ENCODE data around the gene MAGEF1.

The MAGEF1 gene

GRCh38 chr3:184679056-184679816, 32.6 kb downstream of the MAGEF1 start:
- DNase-seq (ENCODE audit: low spot score) = no peak
- TF ChIP-seq, protein P1, sequence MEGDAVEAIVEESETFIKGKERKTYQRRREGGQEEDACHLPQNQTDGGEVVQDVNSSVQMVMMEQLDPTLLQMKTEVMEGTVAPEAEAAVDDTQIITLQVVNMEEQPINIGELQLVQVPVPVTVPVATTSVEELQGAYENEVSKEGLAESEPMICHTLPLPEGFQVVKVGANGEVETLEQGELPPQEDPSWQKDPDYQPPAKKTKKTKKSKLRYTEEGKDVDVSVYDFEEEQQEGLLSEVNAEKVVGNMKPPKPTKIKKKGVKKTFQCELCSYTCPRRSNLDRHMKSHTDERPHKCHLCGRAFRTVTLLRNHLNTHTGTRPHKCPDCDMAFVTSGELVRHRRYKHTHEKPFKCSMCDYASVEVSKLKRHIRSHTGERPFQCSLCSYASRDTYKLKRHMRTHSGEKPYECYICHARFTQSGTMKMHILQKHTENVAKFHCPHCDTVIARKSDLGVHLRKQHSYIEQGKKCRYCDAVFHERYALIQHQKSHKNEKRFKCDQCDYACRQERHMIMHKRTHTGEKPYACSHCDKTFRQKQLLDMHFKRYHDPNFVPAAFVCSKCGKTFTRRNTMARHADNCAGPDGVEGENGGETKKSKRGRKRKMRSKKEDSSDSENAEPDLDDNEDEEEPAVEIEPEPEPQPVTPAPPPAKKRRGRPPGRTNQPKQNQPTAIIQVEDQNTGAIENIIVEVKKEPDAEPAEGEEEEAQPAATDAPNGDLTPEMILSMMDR (IDR thresholded peaks at IDR 0.05; ENCODE audit: extremely low read depth, missing control alignments) = no peak

- no peak for DNase-seq (ENCODE audit: low spot score)
- TF ChIP-seq, protein P1 (IDR thresholded peaks at IDR 0.05; ENCODE audit: extremely low read depth, missing control alignments) = no peak
These were observed 33.4 kb downstream of the MAGEF1 start for GRCh38 chr3:184678317-184679055.

DNA sequence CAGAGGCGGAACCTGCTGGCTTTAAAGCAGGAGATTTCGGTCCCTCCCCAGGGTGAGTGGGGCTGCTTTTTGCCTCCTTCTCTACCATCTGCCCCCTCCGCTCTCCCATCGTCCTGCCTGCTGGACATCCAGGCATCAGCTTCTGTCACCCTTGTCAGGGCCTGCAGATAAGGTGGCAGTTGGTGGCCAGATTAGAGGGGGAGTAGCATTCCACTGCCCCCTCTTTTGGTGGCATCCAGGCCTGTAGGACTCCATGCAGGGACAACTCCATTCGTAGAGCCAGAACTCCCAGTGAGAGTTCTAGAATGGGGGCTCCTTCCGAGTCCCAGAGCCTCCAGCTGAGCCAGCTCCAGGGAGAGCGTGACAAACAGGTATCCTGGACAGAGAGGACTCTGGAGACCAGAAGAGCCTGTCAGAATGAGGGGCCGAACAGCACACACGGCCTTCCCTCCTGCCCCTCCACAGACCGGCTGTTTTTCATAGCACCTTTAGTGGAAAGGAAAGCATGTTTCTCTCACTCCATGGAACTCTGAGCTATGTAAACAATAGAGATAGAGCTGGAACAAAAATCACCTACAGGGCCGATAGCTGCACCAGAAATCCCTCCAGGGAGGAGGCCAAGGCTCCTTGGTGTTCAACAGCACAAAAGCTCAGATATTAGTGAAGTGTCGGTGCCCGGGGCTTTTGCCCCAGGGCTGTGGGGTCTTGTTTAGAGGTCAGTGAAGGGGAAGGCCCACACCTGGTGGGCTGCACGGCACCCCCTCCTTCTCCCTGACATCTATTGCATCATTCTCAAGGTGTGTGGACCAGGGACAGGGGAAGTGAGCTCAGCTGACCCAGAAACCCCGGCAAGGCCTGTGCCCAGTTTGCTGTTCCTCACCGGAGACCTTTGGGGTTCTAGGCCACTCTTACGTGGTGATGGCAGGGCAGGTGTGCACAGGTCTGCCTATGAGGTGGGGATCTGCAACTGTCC, 34.2 kb downstream of the MAGEF1 start:
- TF ChIP-seq, protein P1 (IDR thresholded peaks at IDR 0.05; ENCODE audit: extremely low read depth, missing control alignments) = no peak
- DNase-seq (ENCODE audit: low spot score) = no peak

- DNase-seq (ENCODE audit: low spot score) = no peak
- TF ChIP-seq, protein P1 (IDR thresholded peaks at IDR 0.05; ENCODE audit: extremely low read depth, missing control alignments) = no peak
These were observed 34.9 kb downstream of the MAGEF1 start for GRCh38 chr3:184676927-184677326.

DNA sequence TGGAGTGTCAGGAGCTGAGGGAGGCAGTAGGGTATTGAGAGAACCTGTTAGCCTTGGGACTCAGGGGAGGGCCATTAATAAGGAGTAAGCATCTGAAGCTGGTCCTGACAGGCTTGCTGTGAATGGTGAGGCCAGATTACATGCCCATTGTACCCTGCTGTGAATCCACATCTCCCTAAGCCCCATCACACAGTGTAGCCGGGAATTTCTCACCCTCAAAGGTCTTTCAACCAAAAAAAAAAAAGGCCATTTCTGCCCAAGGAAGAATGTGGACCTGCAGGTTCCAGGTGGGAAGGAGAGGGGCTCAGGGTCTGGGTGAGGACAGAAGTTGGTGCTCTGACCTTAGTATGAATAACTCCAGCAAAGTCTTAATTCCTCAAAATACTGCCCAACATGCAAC, 37.2 kb downstream of the MAGEF1 start:
- TF ChIP-seq, protein P1 (IDR thresholded peaks at IDR 0.05; ENCODE audit: extremely low read depth, missing control alignments) = no peak
- no peak for DNase-seq (ENCODE audit: low spot score)

- TF ChIP-seq, protein P1 (IDR thresholded peaks at IDR 0.05; ENCODE audit: extremely low read depth, missing control alignments) = no peak
- no peak for DNase-seq (ENCODE audit: low spot score)
These were observed 38.6 kb downstream of the MAGEF1 start for GRCh38 chr3:184672977-184673870.

Measured in GM20000 (cell line).